ENCODE measurements around the gene MYO1E. TPM values are rescaled to one million over a fixed set of nuclear protein-coding genes. Genes with fewer than 3 reads are reported as not detected.

Gene MYO1E
- polyA plus RNA-seq, 1 donor from 2014 or later = 0.38 TPM

GRCh38 chr15:59203008-59203407 lies 169.7 kb downstream of the MYO1E start:
- Histone ChIP-seq H3K9me2 (ENCODE audit: insufficient read depth, low read length) (no peaks in the 10 kb centered on the region), H3K27ac (ENCODE audit: low read length) (no peak overlapping the region), H3F3A (ENCODE audit: insufficient read depth, low read length, poor library complexity, severe bottlenecking) (no peaks in the 10 kb centered on the region), H3K79me2 (replicated peaks; ENCODE audit: insufficient read depth, low read length) (no peaks in the 10 kb centered on the region), H3K4me2 (ENCODE audit: low read length) (no peak overlapping the region), H3K9me3 (ENCODE audit: low read length) (no peaks in the 10 kb centered on the region), H3K27me3 (ENCODE audit: insufficient read depth, low read depth, low read length) (no peaks in the 10 kb centered on the region), H4K20me1 (ENCODE audit: insufficient read depth) (no peaks in the 10 kb centered on the region), H3K4me3 (ENCODE audit: low read length) (no peak overlapping the region), H3K9ac (ENCODE audit: low read length) (no peak overlapping the region), H3K36me3 (ENCODE audit: insufficient read depth, low read length) (no peaks in the 10 kb centered on the region), H2AFZ (ENCODE audit: low read depth, low read length) (no peak overlapping the region)
- TF ChIP-seq TAF1 (IDR thresholded peaks at IDR 0.05; ENCODE audit: low read depth) (no peak), POLR2AphosphoS5 (IDR thresholded peaks at IDR 0.05) (no peak), EZH2 (IDR thresholded peaks at IDR 0.05; ENCODE audit: borderline replicate concordance, insufficient read depth, low read length, poor library complexity, severe bottlenecking) (no peak), CTCF (IDR thresholded peaks at IDR 0.05; ENCODE audit: poor library complexity, severe bottlenecking) (no peak), MXI1 (conservative IDR thresholded peaks at IDR 0.05; ENCODE audit: poor library complexity, severe bottlenecking) (no peak), SMC3 (conservative IDR thresholded peaks at IDR 0.05; ENCODE audit: poor library complexity) (no peak), RAD21 (conservative IDR thresholded peaks at IDR 0.05) (no peak), EP300 (conservative IDR thresholded peaks at IDR 0.05; ENCODE audit: poor library complexity, severe bottlenecking) (no peak)
- TF ChIP-seq, protein P1, sequence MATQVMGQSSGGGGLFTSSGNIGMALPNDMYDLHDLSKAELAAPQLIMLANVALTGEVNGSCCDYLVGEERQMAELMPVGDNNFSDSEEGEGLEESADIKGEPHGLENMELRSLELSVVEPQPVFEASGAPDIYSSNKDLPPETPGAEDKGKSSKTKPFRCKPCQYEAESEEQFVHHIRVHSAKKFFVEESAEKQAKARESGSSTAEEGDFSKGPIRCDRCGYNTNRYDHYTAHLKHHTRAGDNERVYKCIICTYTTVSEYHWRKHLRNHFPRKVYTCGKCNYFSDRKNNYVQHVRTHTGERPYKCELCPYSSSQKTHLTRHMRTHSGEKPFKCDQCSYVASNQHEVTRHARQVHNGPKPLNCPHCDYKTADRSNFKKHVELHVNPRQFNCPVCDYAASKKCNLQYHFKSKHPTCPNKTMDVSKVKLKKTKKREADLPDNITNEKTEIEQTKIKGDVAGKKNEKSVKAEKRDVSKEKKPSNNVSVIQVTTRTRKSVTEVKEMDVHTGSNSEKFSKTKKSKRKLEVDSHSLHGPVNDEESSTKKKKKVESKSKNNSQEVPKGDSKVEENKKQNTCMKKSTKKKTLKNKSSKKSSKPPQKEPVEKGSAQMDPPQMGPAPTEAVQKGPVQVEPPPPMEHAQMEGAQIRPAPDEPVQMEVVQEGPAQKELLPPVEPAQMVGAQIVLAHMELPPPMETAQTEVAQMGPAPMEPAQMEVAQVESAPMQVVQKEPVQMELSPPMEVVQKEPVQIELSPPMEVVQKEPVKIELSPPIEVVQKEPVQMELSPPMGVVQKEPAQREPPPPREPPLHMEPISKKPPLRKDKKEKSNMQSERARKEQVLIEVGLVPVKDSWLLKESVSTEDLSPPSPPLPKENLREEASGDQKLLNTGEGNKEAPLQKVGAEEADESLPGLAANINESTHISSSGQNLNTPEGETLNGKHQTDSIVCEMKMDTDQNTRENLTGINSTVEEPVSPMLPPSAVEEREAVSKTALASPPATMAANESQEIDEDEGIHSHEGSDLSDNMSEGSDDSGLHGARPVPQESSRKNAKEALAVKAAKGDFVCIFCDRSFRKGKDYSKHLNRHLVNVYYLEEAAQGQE (IDR thresholded peaks at IDR 0.05; ENCODE audit: borderline replicate concordance) = no peak

- no peak overlapping the region for H2AFZ ChIP-seq (ENCODE audit: low read depth, low read length)
- no peak for TF ChIP-seq SMC3 (conservative IDR thresholded peaks at IDR 0.05; ENCODE audit: poor library complexity)
- TF ChIP-seq TAF1 (IDR thresholded peaks at IDR 0.05; ENCODE audit: low read depth) = no peak
- no peak for TF ChIP-seq RAD21 (conservative IDR thresholded peaks at IDR 0.05)
- TF ChIP-seq MXI1 (conservative IDR thresholded peaks at IDR 0.05; ENCODE audit: poor library complexity, severe bottlenecking) = no peak
- TF ChIP-seq CTCF (IDR thresholded peaks at IDR 0.05; ENCODE audit: poor library complexity, severe bottlenecking) = no peak
- no peak for TF ChIP-seq EP300 (conservative IDR thresholded peaks at IDR 0.05; ENCODE audit: poor library complexity, severe bottlenecking)
- H4K20me1 ChIP-seq (ENCODE audit: insufficient read depth) = no peaks in the 10 kb centered on the region
- no peaks in the 10 kb centered on the region for H3K36me3 ChIP-seq (ENCODE audit: insufficient read depth, low read length)
- H3F3A ChIP-seq (ENCODE audit: insufficient read depth, low read length, poor library complexity, severe bottlenecking) = no peaks in the 10 kb centered on the region
- no peaks in the 10 kb centered on the region for H3K9me3 ChIP-seq (ENCODE audit: low read length)
- H3K9ac ChIP-seq (ENCODE audit: low read length) = no peak overlapping the region
- H3K27me3 ChIP-seq (ENCODE audit: insufficient read depth, low read depth, low read length) = no peaks in the 10 kb centered on the region
- H3K27ac ChIP-seq (ENCODE audit: low read length) = no peak overlapping the region
- no peaks in the 10 kb centered on the region for H3K79me2 ChIP-seq (replicated peaks; ENCODE audit: insufficient read depth, low read length)
- no peak overlapping the region for H3K4me3 ChIP-seq (ENCODE audit: low read length)
- no peak overlapping the region for H3K4me2 ChIP-seq (ENCODE audit: low read length)
- H3K9me2 ChIP-seq (ENCODE audit: insufficient read depth, low read length) = no peaks in the 10 kb centered on the region
Measured at GRCh38 chr15:59200560-59200959, 172.1 kb downstream of the MYO1E start.
